ENCODE measurements around the gene SHANK2. TPM values are rescaled to one million over a fixed set of nuclear protein-coding genes. Genes with fewer than 3 reads are reported as not detected.

SHANK2 gene
- total RNA-seq, 1 experiment from 2014 or later = 23.8 TPM

DNA sequence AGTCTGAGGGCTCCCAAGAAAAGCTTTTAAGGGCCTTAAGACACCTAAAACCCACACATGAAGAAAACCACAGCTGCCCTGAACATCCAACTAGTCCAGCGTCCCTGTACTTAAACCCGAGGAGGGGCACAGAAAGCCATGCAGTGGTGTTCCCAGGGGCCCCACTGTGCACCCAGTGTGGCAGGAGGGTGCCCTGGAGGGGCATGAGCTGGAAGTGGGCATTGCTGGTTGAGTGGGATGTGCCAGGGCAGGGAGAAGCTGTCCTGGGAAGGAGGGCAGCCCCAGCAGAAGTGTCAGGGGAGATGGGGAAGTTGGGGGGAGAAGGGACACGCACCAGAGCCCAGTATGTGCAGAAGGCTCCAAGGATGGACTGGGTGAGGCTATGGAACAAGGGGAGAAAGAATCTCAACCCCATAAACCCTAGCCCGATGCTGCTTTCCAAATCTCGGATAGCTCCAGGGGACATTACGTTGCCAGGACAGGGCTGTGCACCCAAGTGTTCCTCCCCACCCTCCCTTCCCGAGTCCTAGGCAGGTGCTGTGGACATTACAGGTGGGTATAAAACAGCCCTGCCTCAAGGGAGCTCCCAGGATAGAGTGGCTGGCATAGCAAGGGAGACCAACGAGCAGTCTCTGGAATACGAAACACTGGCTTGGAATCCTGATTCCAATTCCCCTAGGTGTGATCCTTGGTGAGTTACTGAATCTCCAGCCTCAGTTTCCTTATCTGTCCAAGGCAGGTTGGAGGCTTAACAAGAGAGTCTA is 44.2 kb downstream of the SHANK2 start:
- Mint-ChIP-seq H3K27me3 (ENCODE audit: low read depth) (no peaks in the 10 kb centered on the region), H3K4me3 (no peak overlapping the region), H3K27ac (peak overlapping the region in 2 of 3 experiments; percentile 82 to 87; a peak in 3 of 7 replicates), H3K36me3 (ENCODE audit: insufficient read depth in 1 of 3, low read depth in 3 of 3) (peaks cover 9 to 14% (median 10%) of the 10 kb centered on the region in 3 experiments), H3K9me3 (no peaks in the 10 kb centered on the region; a peak in 1 of 5 replicates), H3K4me1 (peaks cover 19 to 30% of the 10 kb centered on the region in 2 experiments)
- TF ChIP-seq, protein P1, sequence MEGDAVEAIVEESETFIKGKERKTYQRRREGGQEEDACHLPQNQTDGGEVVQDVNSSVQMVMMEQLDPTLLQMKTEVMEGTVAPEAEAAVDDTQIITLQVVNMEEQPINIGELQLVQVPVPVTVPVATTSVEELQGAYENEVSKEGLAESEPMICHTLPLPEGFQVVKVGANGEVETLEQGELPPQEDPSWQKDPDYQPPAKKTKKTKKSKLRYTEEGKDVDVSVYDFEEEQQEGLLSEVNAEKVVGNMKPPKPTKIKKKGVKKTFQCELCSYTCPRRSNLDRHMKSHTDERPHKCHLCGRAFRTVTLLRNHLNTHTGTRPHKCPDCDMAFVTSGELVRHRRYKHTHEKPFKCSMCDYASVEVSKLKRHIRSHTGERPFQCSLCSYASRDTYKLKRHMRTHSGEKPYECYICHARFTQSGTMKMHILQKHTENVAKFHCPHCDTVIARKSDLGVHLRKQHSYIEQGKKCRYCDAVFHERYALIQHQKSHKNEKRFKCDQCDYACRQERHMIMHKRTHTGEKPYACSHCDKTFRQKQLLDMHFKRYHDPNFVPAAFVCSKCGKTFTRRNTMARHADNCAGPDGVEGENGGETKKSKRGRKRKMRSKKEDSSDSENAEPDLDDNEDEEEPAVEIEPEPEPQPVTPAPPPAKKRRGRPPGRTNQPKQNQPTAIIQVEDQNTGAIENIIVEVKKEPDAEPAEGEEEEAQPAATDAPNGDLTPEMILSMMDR (conservative IDR thresholded peaks at IDR 0.05) = no peak
- Histone ChIP-seq H3K23me2 (ENCODE audit: insufficient read length, low read depth, low read length, poor library complexity, severe bottlenecking) (no peaks in the 10 kb centered on the region), H2AK5ac (ENCODE audit: insufficient read length, low read length) (no peak overlapping the region), H3T11ph (ENCODE audit: low read length) (no peak overlapping the region), H4K5ac (ENCODE audit: insufficient read length, low read depth, low read length) (no peak overlapping the region), H4K8ac (replicated peaks; ENCODE audit: insufficient read length, low read depth, low read length) (no peak overlapping the region), H2AFZ (ENCODE audit: low read length) (no peak overlapping the region), H3K27me3 (ENCODE audit: insufficient read depth, low read length) (no peaks in the 10 kb centered on the region), H3K9ac (ENCODE audit: extremely low read depth, insufficient read length, low read length) (no peak overlapping the region), H2BK5ac (ENCODE audit: insufficient read length, low read length) (no peak overlapping the region), H3K4me2 (ENCODE audit: insufficient read depth, insufficient read length, low read length) (no peak overlapping the region), H2BK15ac (ENCODE audit: low read depth, low read length) (no peak overlapping the region), H2BK12ac (ENCODE audit: insufficient read length, low read depth, low read length) (no peak overlapping the region), H3K56ac (ENCODE audit: insufficient read length, low read depth, low read length) (no peak overlapping the region), H3K23ac (ENCODE audit: insufficient read length, low read depth, low read length) (no peak overlapping the region), H4K20me1 (ENCODE audit: control insufficient read depth, insufficient read depth, insufficient read length) (no peaks in the 10 kb centered on the region), H3K4ac (ENCODE audit: low read depth, low read length) (no peak overlapping the region), H3K79me1 (ENCODE audit: insufficient read depth, low read depth, low read length, poor library complexity, severe bottlenecking) (peaks cover 4% of the 10 kb centered on the region), H3K79me2 (ENCODE audit: insufficient read depth, low read length) (peaks cover 4% of the 10 kb centered on the region; the same call in 1 of the 2 replicates), H3K9me3 (ENCODE audit: control insufficient read depth, low read depth, low read length) (no peaks in the 10 kb centered on the region), H4K91ac (ENCODE audit: insufficient read length, low read depth, low read length) (no peak overlapping the region), H2BK120ac (ENCODE audit: low read depth, low read length, poor library complexity, severe bottlenecking) (no peak overlapping the region), H3K14ac (ENCODE audit: insufficient read depth, low read length) (no peak overlapping the region), H3K27ac (ENCODE audit: insufficient read length, low read depth, low read length) (no peak overlapping the region), H3K4me1 (ENCODE audit: insufficient read depth, low read length) (peaks cover 4% of the 10 kb centered on the region; the same call in 1 of the 2 replicates), H2BK20ac (ENCODE audit: low read depth, low read length, poor library complexity, severe bottlenecking) (no peak overlapping the region), H3K18ac (ENCODE audit: insufficient read length, low read depth, low read length) (no peak overlapping the region)
- DNase-seq = no peak
- no CpG with 5 or more reads among the region's 9 CpGs for WGBS (ENCODE audit: extremely low coverage, insufficient read length, low lambda C conversion rate)

All from H9 (cell line).